Stimulated activated CD4-positive, alpha-beta T cell treated with anti-CD3 and anti-CD28 coated beads, Interleukin-4, amount 100 ng/mL, for 4 hours (primary cell): ENCODE data around the gene MCTP1.

Experiments used
- DNase-seq, 2 experiments: peaks; one replicate each; pipeline ENCODE4 v3.0.0-alpha.2; 2020

MCTP1 gene

GRCh38 chr5:94916619-94917018, 368.3 kb downstream of the MCTP1 start:
- DNase-seq = no peak

- DNase-seq = no peak
These were observed 373.6 kb downstream of the MCTP1 start for GRCh38 chr5:94911276-94911675.

GRCh38 chr5:94910721-94911120, 374.2 kb downstream of the MCTP1 start:
- no peak for DNase-seq

GRCh38 chr5:94908889-94909480, 375.9 kb downstream of the MCTP1 start:
- DNase-seq = no peak

GRCh38 chr5:94906750-94907149, 378.1 kb downstream of the MCTP1 start:
- DNase-seq = no peak

GRCh38 chr5:94903726-94904125, 381.2 kb downstream of the MCTP1 start:
- no peak for DNase-seq

DNA sequence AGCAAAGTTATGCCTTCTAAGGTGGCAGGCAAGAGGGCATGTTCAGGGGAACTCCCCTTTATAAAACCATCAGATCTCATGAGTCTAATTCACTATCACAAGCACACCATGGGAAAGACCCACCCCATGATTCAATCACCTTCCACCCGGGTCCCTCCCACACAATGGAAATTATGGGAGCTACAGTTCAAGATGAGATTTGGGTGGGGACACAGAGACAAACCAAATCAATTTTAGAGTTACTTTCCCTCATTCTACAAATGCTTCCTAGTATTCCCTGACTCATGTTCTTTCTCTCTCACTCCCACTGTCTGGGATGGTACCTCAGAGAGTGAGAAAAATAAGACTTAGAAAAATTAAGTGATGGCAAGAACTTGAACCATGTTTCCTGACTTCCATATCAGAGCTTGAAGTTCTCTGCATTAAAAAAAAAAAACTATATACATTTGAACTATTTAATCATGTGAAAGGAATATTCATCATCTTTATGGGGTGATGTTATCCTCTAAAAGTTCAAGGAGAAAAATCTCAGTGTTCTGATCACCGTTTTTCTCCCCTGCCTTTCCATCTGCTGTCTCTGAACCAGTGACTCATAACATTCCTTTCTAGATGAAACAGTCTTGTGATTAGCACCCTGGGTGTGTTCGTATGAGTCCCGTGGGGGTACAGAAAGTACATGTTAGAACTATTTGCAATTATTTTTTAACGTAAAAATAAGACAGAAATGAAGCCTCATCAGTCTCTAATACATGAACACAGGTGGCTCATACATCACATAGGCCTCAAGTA, 383.5 kb downstream of the MCTP1 start:
- no peak for DNase-seq

- DNase-seq = no peak
These were observed 384.8 kb downstream of the MCTP1 start for GRCh38 chr5:94900006-94900505.

GRCh38 chr5:94893412-94894135, 391.3 kb downstream of the MCTP1 start:
- DNase-seq = no peak

GRCh38 chr5:94891972-94892371, 392.9 kb downstream of the MCTP1 start:
- DNase-seq = no peak

DNA sequence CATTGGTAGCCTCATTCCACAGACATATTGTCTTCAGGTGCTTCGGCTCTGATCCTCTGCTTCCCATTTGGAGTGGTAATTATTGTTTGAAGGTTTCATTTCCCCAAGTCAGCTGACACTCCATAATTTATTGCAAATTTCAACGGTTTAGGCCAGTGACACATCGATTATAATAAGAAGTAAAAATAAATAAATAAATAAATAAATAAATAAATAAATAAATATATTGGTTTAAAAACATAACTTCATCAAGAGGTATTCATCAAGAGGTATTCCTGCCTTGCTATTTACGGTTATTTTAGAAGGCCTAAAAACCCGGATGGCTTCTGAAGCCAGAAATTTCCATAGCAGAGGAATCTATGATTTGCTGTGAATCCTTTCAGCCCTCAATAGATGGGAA, 393.3 kb downstream of the MCTP1 start:
- DNase-seq = no peak

GRCh38 chr5:94890907-94891306, 394.0 kb downstream of the MCTP1 start:
- DNase-seq = no peak

DNA sequence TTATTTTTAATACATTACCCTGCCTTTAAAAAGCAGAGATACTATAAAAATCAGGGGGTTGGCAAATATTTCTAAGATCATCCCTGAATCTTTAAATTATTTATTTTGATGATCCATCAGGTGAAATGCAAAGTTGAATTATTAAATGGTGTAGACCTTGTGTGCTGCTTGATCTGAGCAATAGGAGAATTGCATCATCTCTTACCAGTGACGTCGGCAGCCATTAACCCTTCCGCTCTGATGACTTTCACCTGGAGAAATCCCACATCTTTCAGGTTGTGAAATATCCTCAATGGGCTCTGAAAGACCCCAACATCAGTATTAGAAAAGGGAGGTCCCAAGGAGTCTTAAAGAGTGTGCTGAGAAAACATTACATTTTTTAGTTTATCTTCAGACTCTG, 396.2 kb downstream of the MCTP1 start:
- DNase-seq = no peak

DNA sequence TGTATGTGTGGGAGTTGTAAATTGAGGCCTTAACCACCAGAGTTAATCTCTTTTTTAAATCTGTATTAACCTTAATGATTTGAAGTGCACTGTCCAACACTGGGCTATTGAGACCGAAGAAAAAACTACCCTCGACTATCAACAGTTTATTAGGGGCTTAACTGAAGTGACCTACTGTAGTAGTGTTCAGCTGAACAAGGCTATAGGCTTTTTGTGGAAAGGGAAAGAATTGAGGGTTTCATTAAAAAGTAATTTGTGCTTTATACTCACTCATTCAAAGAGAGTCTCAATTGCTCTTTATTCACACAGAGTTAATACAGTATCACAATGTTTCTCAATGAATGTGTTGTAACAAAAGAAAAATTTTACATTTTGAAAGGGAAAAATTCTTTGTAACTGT, 399.0 kb downstream of the MCTP1 start:
- DNase-seq = no peak

GRCh38 chr5:94884311-94884710, 400.6 kb downstream of the MCTP1 start:
- no peak for DNase-seq

DNA sequence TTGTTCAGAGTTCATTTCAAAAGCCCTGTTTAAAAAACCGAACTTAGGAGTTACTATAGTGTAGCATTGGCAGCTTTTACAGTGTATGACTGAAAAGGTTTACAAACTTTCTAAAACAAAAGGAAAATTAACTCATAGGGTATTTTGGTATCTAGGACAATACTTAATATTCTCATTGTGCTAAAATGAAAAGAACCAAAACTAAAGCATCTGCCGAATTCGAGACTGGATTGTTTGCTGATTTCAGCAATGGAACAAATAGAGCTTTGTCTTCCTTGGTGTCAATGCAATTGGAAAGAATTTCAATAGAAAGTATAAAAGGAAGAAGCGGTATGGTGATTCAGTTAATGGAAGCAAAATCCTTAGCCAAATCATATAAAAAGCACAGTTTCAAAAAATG, 412.4 kb downstream of the MCTP1 start:
- no peak for DNase-seq

GRCh38 chr5:94870511-94871183, 414.2 kb downstream of the MCTP1 start:
- DNase-seq = no peak

DNA sequence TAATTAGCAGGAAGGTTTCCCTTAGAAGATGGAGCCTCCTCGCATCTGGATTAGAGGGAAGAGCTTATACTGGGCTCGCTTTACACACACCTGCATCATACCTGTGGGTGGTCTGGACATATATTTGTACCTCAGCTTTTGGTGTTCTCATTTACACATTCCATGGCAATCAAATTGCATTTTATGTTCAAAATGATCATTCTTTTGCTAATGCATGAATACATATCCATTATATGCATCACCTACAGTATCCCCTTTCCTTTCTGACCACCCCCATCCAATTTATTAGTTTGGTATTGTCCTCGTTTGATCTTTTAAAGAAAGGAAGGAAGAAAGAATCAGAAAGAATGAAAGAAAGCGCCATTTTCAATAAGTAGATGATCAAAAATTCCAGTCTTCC, 415.0 kb downstream of the MCTP1 start:
- DNase-seq = no peak

- DNase-seq = no peak
These were observed 420.9 kb downstream of the MCTP1 start for GRCh38 chr5:94863951-94864350.

DNA sequence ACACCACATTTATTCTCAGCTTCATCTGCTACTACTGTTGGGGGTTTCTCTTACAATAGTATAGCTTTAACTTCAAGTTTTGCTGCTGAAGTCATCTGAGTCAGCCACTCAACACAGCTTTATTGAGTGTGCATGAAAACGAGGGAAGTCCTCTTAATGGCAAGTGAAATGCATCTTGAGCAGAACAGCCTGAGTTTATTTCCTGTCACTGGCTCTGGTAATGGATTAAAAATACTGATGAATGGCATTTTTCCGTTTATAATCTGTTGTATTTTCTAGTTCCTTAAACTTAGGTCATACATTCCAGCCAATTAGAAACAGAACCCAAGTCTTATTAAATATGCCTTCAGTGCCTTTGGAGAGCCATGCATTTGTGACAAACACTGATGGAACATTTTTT, 427.8 kb downstream of the MCTP1 start:
- DNase-seq = no peak

GRCh38 chr5:94856257-94856800, 428.6 kb downstream of the MCTP1 start:
- DNase-seq = no peak

- no peak for DNase-seq
These were observed 429.4 kb downstream of the MCTP1 start for GRCh38 chr5:94855543-94855942.

DNA sequence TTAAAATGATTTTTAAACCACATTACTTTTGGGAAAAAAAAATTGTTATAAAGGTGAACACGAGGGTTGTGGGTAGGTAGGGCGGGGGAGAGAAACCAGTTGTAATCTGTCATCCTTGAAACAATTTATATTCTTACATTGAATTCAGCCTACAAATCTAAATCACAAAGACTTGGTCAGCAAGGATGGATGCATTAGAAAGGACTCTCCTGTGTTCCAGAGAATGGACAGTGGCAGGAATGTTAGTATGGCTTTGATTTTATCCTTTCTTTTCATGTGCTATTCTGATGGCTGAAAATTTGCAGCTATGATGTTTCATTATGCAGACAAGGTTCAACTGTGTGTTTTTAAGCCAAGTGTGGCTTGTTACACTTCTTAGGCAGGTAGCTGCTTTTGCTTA, 431.8 kb downstream of the MCTP1 start:
- DNase-seq = no peak
